Upper lobe of right lung (tissue), 1 donor: ENCODE data around the gene SRGAP1. TPM values are rescaled to one million over a fixed set of nuclear protein-coding genes. Genes with fewer than 3 reads are reported as not detected.

Source experiments
- ATAC-seq: fragments of 200-7000 bp; cut with Tn5 transposase; one replicate; pipeline ENCODE4 v1.9.1; 2020; ENCODE audit warnings: mild to moderate bottlenecking, moderate library complexity
- DNase-seq: peaks from one replicate; pipeline ENCODE4 v3.0.0-alpha.2; 2020
- H3K27ac ChIP-seq: fragments of 200-600 bp; one replicate; pipeline ENCODE4 v1.8.0; 2022
- H3K27me3 ChIP-seq: fragments of 200-600 bp; one replicate; pipeline ENCODE4 v1.8.0; 2022; ENCODE audit warnings: mild to moderate bottlenecking
- H3K36me3 ChIP-seq: fragments of 200-600 bp; one replicate; pipeline ENCODE4 v1.8.0; 2022
- H3K4me1 ChIP-seq: fragments of 200-600 bp; one replicate; pipeline ENCODE4 v1.8.0; 2022
- H3K4me3 ChIP-seq: fragments of 200-600 bp; one replicate; pipeline ENCODE4 v1.8.0; 2022; ENCODE audit warnings: mild to moderate bottlenecking
- H3K9me3 ChIP-seq: fragments of 200-600 bp; one replicate; pipeline ENCODE4 v1.8.0; 2022
- CTCF ChIP-seq: fragments of 200-600 bp; IDR thresholded peaks from one replicate; pipeline ENCODE4 v1.8.0; 2022; ENCODE audit warnings: antibody characterized with exemption
- intact Hi-C: fragments of 100-400 bp; cut with DNase I; formaldehyde crosslinking; loops from one replicate; pipeline ENCODE4 v1.11.0; 2022
- total RNA-seq: library from RNA; stranded (reverse); fragmentation: NEBNext Ultra II Directional; extraction: Animal tissue kit (Norgen Biotek cat#: 25700); gene quantifications from one replicate; pipeline ENCODE4 v1.2.1, GENCODE V29; 2021
- donor health status: DM: no; HTN: yes; CAD: no; lungs with severe emphysema.

SRGAP1 gene
- total RNA-seq, 1 donor from 2014 or later: 11.4 TPM

GRCh38 chr12:64077922-64078321 lies 233.4 kb downstream of the SRGAP1 start:
- peak; percentile 23 for TF ChIP-seq CTCF
- H3K4me1 ChIP-seq: peaks cover 24% of the 10 kb centered on the region
- H3K27ac ChIP-seq: no peak overlapping the region
- DNase-seq (no peak), ATAC-seq (no peak)
- peaks cover 4% of the 10 kb centered on the region for H3K9me3 ChIP-seq
- intact Hi-C loops: no loop called here
- H3K36me3 ChIP-seq: no peaks in the 10 kb centered on the region
- no peak overlapping the region for H3K4me3 ChIP-seq
- no peaks in the 10 kb centered on the region for H3K27me3 ChIP-seq

DNA sequence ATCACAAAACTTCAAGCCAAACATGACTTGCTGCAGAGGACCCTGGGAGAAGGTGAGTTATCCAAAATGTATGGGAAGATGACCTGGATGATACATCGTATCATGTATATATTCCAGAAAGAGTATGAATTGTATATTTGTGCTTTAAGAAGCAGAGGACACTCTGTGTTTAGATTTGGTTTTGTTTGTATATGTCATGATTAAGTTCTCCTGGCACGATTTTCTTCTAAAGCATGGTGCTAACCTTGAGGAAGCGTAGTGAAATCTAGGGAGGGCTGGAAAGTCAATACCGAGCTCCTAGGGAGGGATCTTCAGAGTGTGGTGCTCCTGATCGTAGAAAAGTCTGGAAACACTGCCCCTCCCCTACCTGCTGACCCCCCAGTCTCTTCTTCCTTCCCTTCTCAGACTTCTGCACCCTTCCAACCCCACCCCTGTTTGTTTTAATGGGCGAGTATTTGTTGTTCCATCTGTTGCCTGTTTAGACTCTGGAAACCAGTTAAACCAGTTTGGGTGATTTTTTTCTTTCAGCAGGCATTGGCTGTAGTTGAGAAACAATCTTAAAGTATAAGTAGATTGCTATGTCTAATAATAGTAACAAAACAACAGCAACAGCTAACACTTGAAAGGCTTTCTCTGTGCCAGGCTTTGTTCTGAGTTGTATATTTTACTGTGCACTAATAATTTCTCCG lies 236.0 kb downstream of the SRGAP1 start:
- no peak for TF ChIP-seq CTCF
- Histone ChIP-seq H3K27ac (peak overlapping the region; percentile 52), H3K9me3 (peaks cover 2% of the 10 kb centered on the region), H3K36me3 (no peaks in the 10 kb centered on the region), H3K4me3 (no peak overlapping the region), H3K27me3 (no peaks in the 10 kb centered on the region), H3K4me1 (peaks cover 31% of the 10 kb centered on the region)
- intact Hi-C loops: no loop called here
- ATAC-seq (peak; percentile 83), DNase-seq (no peak)

DNA sequence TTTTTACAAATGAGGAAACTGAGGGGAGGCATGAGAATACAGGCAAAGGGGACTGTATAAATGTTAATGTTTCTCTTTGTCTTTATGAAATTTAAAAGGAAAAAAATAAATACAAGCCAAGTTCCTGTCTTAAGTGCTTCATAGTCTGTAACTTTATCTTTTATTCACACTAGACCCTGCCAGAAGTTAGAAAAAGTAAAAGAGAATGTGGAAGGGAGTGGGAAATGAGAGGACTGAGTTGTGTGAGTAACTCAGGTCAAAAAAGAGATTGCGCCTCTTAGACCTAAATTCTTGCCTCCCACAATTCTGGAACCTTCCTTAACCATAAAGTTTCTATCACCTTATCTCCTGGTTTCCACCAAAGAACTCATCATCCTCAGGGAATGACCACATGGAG lies 236.5 kb downstream of the SRGAP1 start:
- H3K9me3 ChIP-seq: no peaks in the 10 kb centered on the region
- no peaks in the 10 kb centered on the region for H3K36me3 ChIP-seq
- DNase-seq (no peak), ATAC-seq (no peak)
- TF ChIP-seq CTCF: no peak
- H3K4me1 ChIP-seq: peaks cover 31% of the 10 kb centered on the region
- intact Hi-C loops: no loop called here
- H3K27me3 ChIP-seq: no peaks in the 10 kb centered on the region
- H3K4me3 ChIP-seq: no peak overlapping the region
- peak overlapping the region; percentile 52 for H3K27ac ChIP-seq

GRCh38 chr12:64082116-64082515 lies 237.6 kb downstream of the SRGAP1 start:
- H3K27ac ChIP-seq: no peak overlapping the region
- no peak for ATAC-seq
- intact Hi-C loops: no loop called here

DNA sequence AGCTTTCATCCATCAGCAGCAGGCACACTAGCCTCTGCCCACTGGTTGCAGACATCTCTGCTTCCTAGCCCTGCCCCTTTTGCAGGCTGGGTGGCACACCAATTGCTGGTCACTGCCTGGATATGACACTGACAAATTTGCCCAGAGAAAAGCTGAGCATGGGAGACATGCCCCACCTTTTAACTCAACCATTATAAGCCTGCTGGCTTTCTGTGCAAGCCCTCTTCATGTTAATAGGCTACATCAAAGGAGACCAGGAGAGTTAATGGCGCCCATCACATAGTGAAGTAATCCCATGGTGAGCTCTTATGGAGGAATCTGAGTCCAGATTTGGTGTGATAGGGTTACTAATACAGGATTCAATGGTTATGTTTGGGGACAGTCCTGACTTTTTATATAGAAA lies 238.4 kb downstream of the SRGAP1 start:
- ATAC-seq: no peak
- intact Hi-C loops: no loop called here

More at GRCh38 chr12:64082116-64082515, 237.6 kb downstream of the SRGAP1 start:
- no peak for TF ChIP-seq CTCF
- Histone ChIP-seq H3K9me3 (no peaks in the 10 kb centered on the region), H3K4me3 (no peak overlapping the region), H3K4me1 (peaks cover 31% of the 10 kb centered on the region), H3K27me3 (no peaks in the 10 kb centered on the region), H3K36me3 (no peaks in the 10 kb centered on the region)
- no peak for DNase-seq

More for the DNA sequence above, 238.4 kb downstream of the SRGAP1 start:
- no peak overlapping the region for H3K4me3 ChIP-seq
- TF ChIP-seq CTCF: no peak
- no peak for DNase-seq
- no peaks in the 10 kb centered on the region for H3K27me3 ChIP-seq
- H3K36me3 ChIP-seq: no peaks in the 10 kb centered on the region
- H3K27ac ChIP-seq: peak overlapping the region; percentile 65
- H3K9me3 ChIP-seq: no peaks in the 10 kb centered on the region
- H3K4me1 ChIP-seq: peaks cover 31% of the 10 kb centered on the region
